Activated T-cell treated with anti-CD3 and anti-CD28 coated beads, Interleukin-2, amount 50 U/mL, for 24 hours (primary cell): Measurements from ENCODE around the gene CRHR1.

Experiments used
- DNase-seq: peaks from one replicate; pipeline ENCODE4 v3.0.0-alpha.2; 2020
- H3K27ac Mint-ChIP-seq: 2 replicates; pipeline ENCODE4 v1.8.0; 2020; ENCODE audit warnings: mild to moderate bottlenecking, mixed read lengths
- H3K27me3 Mint-ChIP-seq: 2 replicates; pipeline ENCODE4 v1.8.0; 2020; ENCODE audit warnings: mixed read lengths
- H3K36me3 Mint-ChIP-seq: 2 replicates; pipeline ENCODE4 v1.8.0; 2020; ENCODE audit warnings: low read depth, mixed read lengths
- H3K4me1 Mint-ChIP-seq: 2 replicates; pipeline ENCODE4 v1.8.0; 2020; ENCODE audit warnings: low read depth, mixed read lengths
- H3K4me3 Mint-ChIP-seq: 2 replicates; pipeline ENCODE4 v1.8.0; 2020; ENCODE audit warnings: mild to moderate bottlenecking, moderate library complexity, mixed read lengths
- H3K9me3 Mint-ChIP-seq: 2 replicates; pipeline ENCODE4 v1.8.0; 2020; ENCODE audit warnings: mixed read lengths

Gene CRHR1

GRCh38 chr17:45790296-45790922 is 6.3 kb downstream of the CRHR1 start:
- Mint-ChIP-seq H3K4me1 (no peaks in the 10 kb centered on the region), H3K27me3 (peaks cover 69% of the 10 kb centered on the region), H3K4me3 (no peak overlapping the region), H3K27ac (no peak overlapping the region), H3K36me3 (no peaks in the 10 kb centered on the region), H3K9me3 (no peaks in the 10 kb centered on the region)
- DNase-seq = no peak

GRCh38 chr17:45791041-45791582 is 7.0 kb downstream of the CRHR1 start:
- DNase-seq = no peak
- Mint-ChIP-seq H3K4me3 (no peak overlapping the region), H3K4me1 (no peaks in the 10 kb centered on the region), H3K9me3 (no peaks in the 10 kb centered on the region), H3K36me3 (no peaks in the 10 kb centered on the region), H3K27ac (no peak overlapping the region), H3K27me3 (peaks cover 66% of the 10 kb centered on the region)

- Mint-ChIP-seq H3K27me3 (peaks cover 64% of the 10 kb centered on the region), H3K4me1 (no peaks in the 10 kb centered on the region), H3K4me3 (no peak overlapping the region), H3K27ac (no peak overlapping the region), H3K9me3 (no peaks in the 10 kb centered on the region), H3K36me3 (no peaks in the 10 kb centered on the region)
- DNase-seq = no peak
Observed at GRCh38 chr17:45791935-45792334, 7.8 kb downstream of the CRHR1 start.

- H3K36me3 Mint-ChIP-seq = no peaks in the 10 kb centered on the region
- H3K4me1 Mint-ChIP-seq = no peaks in the 10 kb centered on the region
- no peak for DNase-seq
- peaks cover 61% of the 10 kb centered on the region for H3K27me3 Mint-ChIP-seq
- no peak overlapping the region for H3K4me3 Mint-ChIP-seq
- H3K27ac Mint-ChIP-seq = no peak overlapping the region
- H3K9me3 Mint-ChIP-seq = no peaks in the 10 kb centered on the region
Observed at GRCh38 chr17:45792437-45792836, 8.3 kb downstream of the CRHR1 start.

- no peaks in the 10 kb centered on the region for H3K9me3 Mint-ChIP-seq
- H3K36me3 Mint-ChIP-seq = no peaks in the 10 kb centered on the region
- peaks cover 55% of the 10 kb centered on the region for H3K27me3 Mint-ChIP-seq
- H3K27ac Mint-ChIP-seq = no peak overlapping the region
- H3K4me1 Mint-ChIP-seq = no peaks in the 10 kb centered on the region
- DNase-seq = no peak
- no peak overlapping the region for H3K4me3 Mint-ChIP-seq
Observed at GRCh38 chr17:45792995-45793755, 9.1 kb downstream of the CRHR1 start.

- Mint-ChIP-seq H3K27me3 (peaks cover 46% of the 10 kb centered on the region), H3K27ac (no peak overlapping the region), H3K9me3 (no peaks in the 10 kb centered on the region), H3K4me1 (no peaks in the 10 kb centered on the region), H3K36me3 (no peaks in the 10 kb centered on the region), H3K4me3 (no peak overlapping the region)
- DNase-seq = no peak
Observed at GRCh38 chr17:45793999-45794540, 9.9 kb downstream of the CRHR1 start.

GRCh38 chr17:45794840-45795239 is 10.7 kb downstream of the CRHR1 start:
- Mint-ChIP-seq H3K4me1 (no peaks in the 10 kb centered on the region), H3K27me3 (peaks cover 41% of the 10 kb centered on the region)

GRCh38 chr17:45800816-45801215 is 16.7 kb downstream of the CRHR1 start:
- H3K4me1 Mint-ChIP-seq = no peaks in the 10 kb centered on the region
- H3K36me3 Mint-ChIP-seq = no peaks in the 10 kb centered on the region
- H3K27ac Mint-ChIP-seq = no peak overlapping the region
- H3K4me3 Mint-ChIP-seq = no peak overlapping the region
- no peak for DNase-seq
- H3K27me3 Mint-ChIP-seq = peaks cover 18% of the 10 kb centered on the region
- H3K9me3 Mint-ChIP-seq = no peaks in the 10 kb centered on the region

More at GRCh38 chr17:45794840-45795239, 10.7 kb downstream of the CRHR1 start:
- Mint-ChIP-seq H3K9me3 (no peaks in the 10 kb centered on the region), H3K36me3 (no peaks in the 10 kb centered on the region), H3K27ac (no peak overlapping the region), H3K4me3 (no peak overlapping the region)
- no peak for DNase-seq

- Mint-ChIP-seq H3K27ac (no peak overlapping the region), H3K4me1 (no peaks in the 10 kb centered on the region)
Observed at GRCh38 chr17:45801421-45801820, 17.3 kb downstream of the CRHR1 start.

GRCh38 chr17:45808845-45809244 is 24.7 kb downstream of the CRHR1 start:
- Mint-ChIP-seq H3K27ac (no peak overlapping the region), H3K36me3 (no peaks in the 10 kb centered on the region), H3K4me3 (no peak overlapping the region), H3K4me1 (no peaks in the 10 kb centered on the region), H3K27me3 (peaks cover 14% of the 10 kb centered on the region), H3K9me3 (no peaks in the 10 kb centered on the region)
- DNase-seq = no peak

More at GRCh38 chr17:45801421-45801820, 17.3 kb downstream of the CRHR1 start:
- no peaks in the 10 kb centered on the region for H3K9me3 Mint-ChIP-seq
- no peak for DNase-seq
- H3K36me3 Mint-ChIP-seq = no peaks in the 10 kb centered on the region
- no peak overlapping the region for H3K4me3 Mint-ChIP-seq
- H3K27me3 Mint-ChIP-seq = peaks cover 19% of the 10 kb centered on the region

GRCh38 chr17:45809499-45809898 is 25.4 kb downstream of the CRHR1 start:
- Mint-ChIP-seq H3K36me3 (no peaks in the 10 kb centered on the region), H3K27me3 (peaks cover 11% of the 10 kb centered on the region), H3K4me1 (no peaks in the 10 kb centered on the region), H3K4me3 (no peak overlapping the region), H3K27ac (no peak overlapping the region), H3K9me3 (no peaks in the 10 kb centered on the region)
- DNase-seq = no peak

GRCh38 chr17:45812102-45812501 is 28.0 kb downstream of the CRHR1 start:
- no peaks in the 10 kb centered on the region for H3K36me3 Mint-ChIP-seq
- H3K4me1 Mint-ChIP-seq = no peaks in the 10 kb centered on the region
- DNase-seq = no peak
- H3K27me3 Mint-ChIP-seq = peaks cover 3% of the 10 kb centered on the region
- no peak overlapping the region for H3K27ac Mint-ChIP-seq
- no peaks in the 10 kb centered on the region for H3K9me3 Mint-ChIP-seq
- H3K4me3 Mint-ChIP-seq = no peak overlapping the region

- no peaks in the 10 kb centered on the region for H3K27me3 Mint-ChIP-seq
- no peaks in the 10 kb centered on the region for H3K4me1 Mint-ChIP-seq
- H3K4me3 Mint-ChIP-seq = no peak overlapping the region
- no peaks in the 10 kb centered on the region for H3K9me3 Mint-ChIP-seq
- DNase-seq = no peak
- no peaks in the 10 kb centered on the region for H3K36me3 Mint-ChIP-seq
- H3K27ac Mint-ChIP-seq = no peak overlapping the region
Observed at GRCh38 chr17:45813048-45813725, 29.1 kb downstream of the CRHR1 start.
